GM19099 (cell line): ENCODE results near the gene CTDP1.

Experiments
- POLR2A ChIP-seq: IDR thresholded peaks from 3 replicates; pipeline ENCODE4 v1.6.1; 2011; ENCODE audit warnings: low read depth; ENCODE audit not compliant: insufficient read length; ENCODE audit errors: extremely low read depth

Gene CTDP1

GRCh38 chr18:79784071-79784913 is 104.7 kb downstream of the CTDP1 start:
- no peak for TF ChIP-seq POLR2A

GRCh38 chr18:79784965-79785770 is 105.6 kb downstream of the CTDP1 start:
- TF ChIP-seq POLR2A: no peak

GRCh38 chr18:79785831-79786230 is 106.2 kb downstream of the CTDP1 start:
- TF ChIP-seq POLR2A: no peak

- TF ChIP-seq POLR2A: no peak
Observed at GRCh38 chr18:79786304-79786703, 106.7 kb downstream of the CTDP1 start.

- TF ChIP-seq POLR2A: no peak
Observed at GRCh38 chr18:79786786-79787526, 107.4 kb downstream of the CTDP1 start.

- no peak for TF ChIP-seq POLR2A
Observed at GRCh38 chr18:79787527-79787864, 107.9 kb downstream of the CTDP1 start.

GRCh38 chr18:79787865-79788733 is 108.5 kb downstream of the CTDP1 start:
- no peak for TF ChIP-seq POLR2A

GRCh38 chr18:79788734-79789085 is 109.1 kb downstream of the CTDP1 start:
- TF ChIP-seq POLR2A: no peak

GRCh38 chr18:79789091-79789891 is 109.7 kb downstream of the CTDP1 start:
- no peak for TF ChIP-seq POLR2A

GRCh38 chr18:79789901-79790890 is 110.6 kb downstream of the CTDP1 start:
- TF ChIP-seq POLR2A: no peak

GRCh38 chr18:79790996-79791972 is 111.7 kb downstream of the CTDP1 start:
- no peak for TF ChIP-seq POLR2A
